H1 (cell line): Measurements from ENCODE around the gene CNNM2. TPM values are rescaled to one million over a fixed set of nuclear protein-coding genes. Genes with fewer than 3 reads are reported as not detected.

Experiments
- CTCF ChIA-PET: fragments of 300-600 bp; sonication (Branson Sonifier 250); formaldehyde crosslinking; loops from one replicate; lab custom pipeline; 2021; ENCODE audit not compliant: partially characterized antibody; lab: Charles Lee
- POLR2A ChIA-PET: fragments of 300-600 bp; sonication (Branson Sonifier 250); formaldehyde crosslinking; loops from one replicate; lab custom pipeline; 2021; ENCODE audit warnings: inconsistent platforms; ENCODE audit not compliant: partially characterized antibody; lab: Charles Lee
- DNase-seq, 2 experiments: peaks; one replicate each; pipeline versions ENCODE4 v3.0.0 to v3.0.0-alpha.2; 2010 to 2022; ENCODE audit warnings: low spot score in 2 of 2, low read depth in 1 of 2, mixed read lengths in 1 of 2
- FAIRE-seq: peaks from 2 replicates; lab custom pipeline; 2011; peaks lifted over from hg19 to GRCh38; lab: Jason Lieb, UNC
- H2AFZ ChIP-seq: 2 replicates; pipeline ENCODE4 v1.8.1; 2012; ENCODE audit warnings: low read length, inconsistent platforms
- H2AK5ac ChIP-seq: 2 replicates; pipeline ENCODE4 v1.6.1; 2013; ENCODE audit warnings: low read depth, low read length
- H2BK120ac ChIP-seq: replicated peaks from 2 replicates; pipeline ENCODE3; 2013; ENCODE audit warnings: low read depth, low read length, inconsistent platforms
- H2BK12ac ChIP-seq: 2 replicates; pipeline ENCODE4 v1.6.1; 2013; ENCODE audit warnings: low read depth, low read length
- H2BK15ac ChIP-seq: 2 replicates; pipeline ENCODE4 v1.6.1; 2013; ENCODE audit warnings: low read length
- H2BK20ac ChIP-seq: 2 replicates; pipeline ENCODE4 v1.6.1; 2013; ENCODE audit warnings: low read length
- H2BK5ac ChIP-seq: 2 replicates; pipeline ENCODE4 v1.6.1; 2013; ENCODE audit warnings: low read depth, low read length
- H3K14ac ChIP-seq: 2 replicates; pipeline ENCODE4 v1.6.1; 2013; ENCODE audit warnings: inconsistent platforms; ENCODE audit not compliant: insufficient read length
- H3K18ac ChIP-seq: 2 replicates; pipeline ENCODE4 v1.6.1; 2013; ENCODE audit warnings: low read length; ENCODE audit errors: extremely low read depth
- H3K23ac ChIP-seq: 2 replicates; pipeline ENCODE4 v1.6.1; 2013; ENCODE audit warnings: inconsistent platforms; ENCODE audit not compliant: insufficient read length
- H3K23me2 ChIP-seq: 2 replicates; pipeline ENCODE4 v1.6.1; 2013; ENCODE audit warnings: low read depth, low read length
- H3K27ac ChIP-seq: 2 replicates; pipeline ENCODE4 v1.6.1; 2011; ENCODE audit warnings: low read depth, low read length, inconsistent platforms
- H3K27me3 ChIP-seq, 4 experiments: replicated peaks in 1 of 4; 1 replicate in 1 of 4; 2 replicates in 3 of 4; pipeline versions ENCODE4 v1.6.1 to v1.8.1; 2011 to 2013; ENCODE audit warnings: low read length in 3 of 4, mild to moderate bottlenecking in 3 of 4, inconsistent platforms in 2 of 4, mixed read lengths in 2 of 4, moderate library complexity in 1 of 4; ENCODE audit not compliant: control insufficient read depth in 3 of 4, insufficient read depth in 3 of 4; ENCODE audit errors: extremely low read depth in 1 of 4
- H3K36me3 ChIP-seq, 4 experiments: 2 replicates each; pipeline versions ENCODE4 v1.6.1 to v1.8.1; 2011 to 2013; ENCODE audit warnings: mild to moderate bottlenecking in 4 of 4, low read length in 3 of 4, moderate library complexity in 2 of 4, control low read depth in 1 of 4, inconsistent platforms in 1 of 4; ENCODE audit not compliant: insufficient read depth in 4 of 4, control insufficient read depth in 2 of 4
- H3K4ac ChIP-seq: replicated peaks from 2 replicates; pipeline ENCODE3; 2013; ENCODE audit warnings: low read length, low read depth, mixed read lengths, inconsistent platforms; ENCODE audit not compliant: insufficient read length
- H3K4me1 ChIP-seq, 4 experiments: replicated peaks in 1 of 4; 1 replicate in 1 of 4; 2 replicates in 3 of 4; pipeline versions ENCODE4 v1.6.1 to v1.8.1; 2011 to 2013; ENCODE audit warnings: low read length in 3 of 4, inconsistent platforms in 2 of 4, mixed read lengths in 1 of 4; ENCODE audit not compliant: insufficient read depth in 4 of 4, control insufficient read depth in 3 of 4
- H3K4me2 ChIP-seq, 2 experiments: 2 replicates each; pipeline versions ENCODE4 v1.6.1 to v1.8.1; 2011 to 2013; ENCODE audit warnings: low read depth in 2 of 2, low read length in 2 of 2, control low read depth in 1 of 2, inconsistent platforms in 1 of 2, mild to moderate bottlenecking in 1 of 2; ENCODE audit not compliant: insufficient read depth in 1 of 2
- H3K4me3 ChIP-seq, 4 experiments: fragments of 200-600, 300-600 bp in 1 of 4; sonication (generic), shearing (Covaris generic), sonication (Bioruptor Twin) in 1 of 4; 2 replicates each; pipeline versions ENCODE4 v1.5.1 to v1.8.1; 2011 to 2016; ENCODE audit warnings: low read length in 4 of 4, low read depth in 3 of 4, control low read depth in 2 of 4, inconsistent platforms in 2 of 4, mild to moderate bottlenecking in 2 of 4, mixed read lengths in 1 of 4, moderate library complexity in 1 of 4; ENCODE audit not compliant: insufficient read depth in 2 of 4; ENCODE audit errors: extremely low read depth in 1 of 4
- H3K56ac ChIP-seq: replicated peaks from 2 replicates; pipeline ENCODE3; 2013; ENCODE audit warnings: low read depth, mild to moderate bottlenecking, mixed read lengths, low read length, inconsistent platforms; ENCODE audit not compliant: insufficient read length
- H3K79me1 ChIP-seq: 2 replicates; pipeline ENCODE4 v1.6.1; 2013; ENCODE audit warnings: low read depth, low read length, control low read depth
- H3K79me2 ChIP-seq, 2 experiments: 2 replicates each; pipeline versions ENCODE4 v1.6.1 to v1.8.1; 2012 to 2013; ENCODE audit warnings: low read length in 2 of 2, mild to moderate bottlenecking in 2 of 2, inconsistent platforms in 1 of 2; ENCODE audit not compliant: insufficient read depth in 2 of 2, control insufficient read depth in 1 of 2
- H3K9ac ChIP-seq, 4 experiments: replicated peaks in 1 of 4; 1 replicate in 1 of 4; 2 replicates in 3 of 4; pipeline versions ENCODE4 v1.6.1 to v1.8.1; 2011 to 2013; ENCODE audit warnings: low read depth in 3 of 4, low read length in 3 of 4, control low read depth in 2 of 4, mild to moderate bottlenecking in 2 of 4, moderate library complexity in 2 of 4, inconsistent platforms in 1 of 4; ENCODE audit errors: extremely low read depth in 1 of 4
- H3K9me3 ChIP-seq, 2 experiments: 2 replicates each; pipeline versions ENCODE4 v1.6.1 to v1.8.1; 2012 to 2013; ENCODE audit warnings: mild to moderate bottlenecking in 2 of 2, moderate library complexity in 2 of 2, control low read depth in 1 of 2, inconsistent platforms in 1 of 2, low read depth in 1 of 2, low read length in 1 of 2, mixed read lengths in 1 of 2; ENCODE audit not compliant: insufficient read depth in 2 of 2
- H4K20me1 ChIP-seq, 2 experiments: replicated peaks in 1 of 2; 2 replicates each; pipeline versions ENCODE3 to v1.8.1; 2011 to 2013; ENCODE audit warnings: inconsistent platforms in 2 of 2, low read length in 2 of 2, mild to moderate bottlenecking in 1 of 2; ENCODE audit not compliant: insufficient read depth in 2 of 2, control insufficient read depth in 1 of 2
- H4K5ac ChIP-seq: 2 replicates; pipeline ENCODE4 v1.6.1; 2013; ENCODE audit warnings: low read length, low read depth, mixed read lengths, inconsistent platforms; ENCODE audit not compliant: insufficient read length
- H4K8ac ChIP-seq: 2 replicates; pipeline ENCODE4 v1.8.0; 2013; ENCODE audit warnings: mild to moderate bottlenecking, moderate library complexity, low read length, inconsistent platforms; ENCODE audit not compliant: insufficient read depth; ENCODE audit errors: extremely low read depth
- H4K91ac ChIP-seq: replicated peaks from 2 replicates; pipeline ENCODE3; 2013; ENCODE audit warnings: low read length, mixed read lengths, inconsistent platforms; ENCODE audit not compliant: insufficient read length
- FOSL1 ChIP-seq: IDR thresholded peaks from 2 replicates; pipeline ENCODE4 v1.6.1; 2011; ENCODE audit warnings: mild to moderate bottlenecking, low read depth, low read length, moderate library complexity; ENCODE audit not compliant: insufficient read depth
- NRF1 ChIP-seq: IDR thresholded peaks from 2 replicates; pipeline ENCODE4 v1.6.1; 2011; ENCODE audit warnings: mild to moderate bottlenecking, low read depth, low read length, improper control_type of control experiment
- POLR2A ChIP-seq, 2 experiments: IDR thresholded peaks; 1 replicate in 1 of 2; 2 replicates in 1 of 2; pipeline ENCODE4 v1.6.1; 2011; ENCODE audit warnings: low read depth in 2 of 2, low read length in 2 of 2, mild to moderate bottlenecking in 2 of 2; ENCODE audit errors: control extremely low read depth in 1 of 2
- POLR2AphosphoS5 ChIP-seq: IDR thresholded peaks from 2 replicates; pipeline ENCODE4 v1.6.1; 2011; ENCODE audit warnings: low read depth, low read length
- RFX5 ChIP-seq: IDR thresholded peaks from 2 replicates; pipeline ENCODE4 v1.6.1; 2011; ENCODE audit warnings: low read depth, low read length, improper control_type of control experiment, borderline replicate concordance
- SUZ12 ChIP-seq: fragments of 200-600 bp; sonication (generic); IDR thresholded peaks from 2 replicates; pipeline ENCODE4 v1.6.1; 2012; ENCODE audit warnings: mild to moderate bottlenecking, inconsistent platforms, low read length, moderate library complexity, mixed read lengths
- TCF12 ChIP-seq: IDR thresholded peaks from 2 replicates; pipeline ENCODE4 v1.6.1; 2011; ENCODE audit warnings: low read depth, mild to moderate bottlenecking, low read length
- WGBS, 2 experiments: shearing (Covaris generic) in 1 of 2; methylation state at CpG; one replicate each; pipeline versions ENCODE4 v1.1.6 to v1.1.7; 2013 to 2015; ENCODE audit warnings: low lambda C conversion rate in 2 of 2, mixed read lengths in 2 of 2, inconsistent platforms in 1 of 2, low coverage in 1 of 2, missing lambda C conversion rate in 1 of 2; ENCODE audit not compliant: insufficient replicate concordance in 2 of 2, insufficient coverage in 1 of 2, insufficient read length in 1 of 2; ENCODE audit errors: extremely low coverage in 1 of 2, missing lambda C conversion rate in 1 of 2; 5-methylcytosine and 5-hydroxymethylcytosine counted together
- polyA plus RNA-seq, 7 experiments: library from polyadenylated mRNA; depleted of rRNA in 3 of 7; stranded (reverse) in 5 of 7; unstranded in 2 of 7; fragments of >200 nt in 5 of 7; fragments of 200-250 nt in 2 of 7; gene quantifications; 1 replicate in 5 of 7; 2 replicates in 1 of 7; 4 replicates in 1 of 7; pipeline versions ENCODE4 v1.2.1 to v1.2.3, GENCODE V29; 2011 to 2013; ENCODE audit warnings: missing spikeins in 2 of 7, mixed read lengths in 2 of 7
- total RNA-seq: library from RNA; stranded (reverse); fragmentation: NEBNext Ultra II Directional; extraction: Animal tissue kit (Norgen Biotek cat#: 25700); gene quantifications from 2 replicates; pipeline ENCODE4 v1.2.1, GENCODE V29; 2021
- TF ChIP-seq, protein P1 (sequence below): IDR thresholded peaks from 2 replicates; pipeline ENCODE4 v1.6.1; 2012; ENCODE audit warnings: inconsistent platforms

CNNM2 gene
- total and polyA plus RNA-seq, 2 of the 8 experiments (the other 6 are each of a cell fraction or from before 2014, with no cell fraction given), result 7.3 to 23.6 TPM

DNA sequence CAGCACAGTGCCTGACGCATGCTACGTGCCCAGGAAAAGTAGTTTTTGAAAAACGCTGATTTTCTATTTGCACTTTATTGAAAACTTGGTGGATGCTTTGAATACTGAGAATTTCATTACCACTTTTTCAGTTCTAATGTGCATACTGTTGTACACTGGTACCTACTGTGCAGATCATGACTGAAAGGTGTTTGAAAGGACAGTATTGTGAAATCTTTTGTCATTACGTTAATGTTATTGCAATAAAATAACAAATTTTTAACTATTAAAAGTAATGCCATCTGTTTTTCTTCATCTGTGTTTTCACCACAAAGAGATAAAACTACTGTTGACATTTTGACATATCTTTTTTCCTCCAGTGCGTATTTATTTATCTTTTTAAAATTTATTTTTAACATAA, 42.1 kb downstream of the CNNM2 start:
- CTCF ChIA-PET, result interaction anchor here (1.6 kb wide), 1 partner anchor 17 kb away, joined by 5 read pairs; no protein-coding TSS in a partner anchor
- no peak overlapping the region for H3K18ac ChIP-seq
- H3K4me2 ChIP-seq, result no peak overlapping the region
- no peak overlapping the region for H2BK5ac ChIP-seq
- no peak overlapping the region for H3K27ac ChIP-seq
- no peaks in the 10 kb centered on the region; a peak in 1 of 4 replicates for H3K79me2 ChIP-seq
- H3K4me3 ChIP-seq, result no peak overlapping the region
- H2BK15ac ChIP-seq, result no peak overlapping the region
- H2BK120ac ChIP-seq, result no peak overlapping the region
- no peak overlapping the region for H4K91ac ChIP-seq
- H2BK12ac ChIP-seq, result no peak overlapping the region
- no peak overlapping the region for H2AFZ ChIP-seq
- H3K23me2 ChIP-seq, result no peaks in the 10 kb centered on the region
- no peaks in the 10 kb centered on the region for H3K79me1 ChIP-seq
- H3K9ac ChIP-seq, result no peak overlapping the region
- no peak overlapping the region for H3K23ac ChIP-seq
- 87% methylated on average over 5 of the region's 5 CpGs; no CpG with 5 or more reads in 1 of the 2 experiments for WGBS, 2 experiments
- no peaks in the 10 kb centered on the region for H3K4me1 ChIP-seq
- no peak overlapping the region for H2BK20ac ChIP-seq
- H3K4ac ChIP-seq, result no peak overlapping the region
- FAIRE-seq, result no peak
- H4K5ac ChIP-seq, result no peak overlapping the region
- no peak overlapping the region for H2AK5ac ChIP-seq
- no peak overlapping the region for H3K56ac ChIP-seq
- H3K36me3 ChIP-seq, result no peaks in the 10 kb centered on the region
- H4K20me1 ChIP-seq, result no peaks in the 10 kb centered on the region
- no peaks in the 10 kb centered on the region for H3K9me3 ChIP-seq
- POLR2A ChIA-PET, result interaction anchor here (1.3 kb wide), 1 partner anchor 10 kb away, joined by 3 read pairs; no protein-coding TSS in a partner anchor
- H4K8ac ChIP-seq, result no peak overlapping the region
- DNase-seq, result no peak
- H3K27me3 ChIP-seq, result no peaks in the 10 kb centered on the region
- no peak overlapping the region for H3K14ac ChIP-seq
- no peak for TF ChIP-seq TCF12
- no peak for TF ChIP-seq FOSL1
- TF ChIP-seq RFX5, result no peak
- no peak for TF ChIP-seq POLR2AphosphoS5
- TF ChIP-seq NRF1, result no peak
- TF ChIP-seq, protein P1, sequence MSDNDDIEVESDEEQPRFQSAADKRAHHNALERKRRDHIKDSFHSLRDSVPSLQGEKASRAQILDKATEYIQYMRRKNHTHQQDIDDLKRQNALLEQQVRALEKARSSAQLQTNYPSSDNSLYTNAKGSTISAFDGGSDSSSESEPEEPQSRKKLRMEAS, result no peak
- no peak for TF ChIP-seq POLR2A (IDR thresholded peaks at IDR 0.05; ENCODE audit: control extremely low read depth in 1 of 2, low read depth in 2 of 2, low read length in 2 of 2)
- no peak for TF ChIP-seq SUZ12
